HG02798 (cell line): ENCODE results near the gene OXSM.

Source experiments
- ATAC-seq: cut with Tn5 transposase; IDR thresholded peaks from one replicate; pipeline ENCODE4 v1.9.1; 2021; ENCODE audit warnings: mild to moderate bottlenecking; ENCODE audit not compliant: unreplicated experiment, poor library complexity

OXSM gene

DNA sequence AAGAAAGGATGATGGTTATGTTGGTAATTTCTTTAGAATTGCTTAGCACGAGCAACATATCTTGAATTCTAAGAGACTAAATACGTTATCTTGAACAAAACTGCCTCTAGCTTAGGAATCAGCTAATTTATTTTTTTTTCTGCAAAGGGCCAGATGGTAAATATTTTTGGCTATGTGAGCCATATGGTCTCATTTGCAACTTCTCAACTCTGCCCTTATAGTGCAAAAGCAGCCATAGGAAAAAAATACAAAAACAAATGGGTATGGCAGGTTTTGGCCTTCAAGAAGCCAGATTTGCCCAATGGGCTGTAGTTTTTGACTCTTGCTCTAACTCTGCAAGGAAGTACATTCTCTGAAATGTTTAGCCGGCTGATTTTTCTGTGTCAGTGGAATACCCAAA lies 11.9 kb downstream of the OXSM start:
- no peak for ATAC-seq

DNA sequence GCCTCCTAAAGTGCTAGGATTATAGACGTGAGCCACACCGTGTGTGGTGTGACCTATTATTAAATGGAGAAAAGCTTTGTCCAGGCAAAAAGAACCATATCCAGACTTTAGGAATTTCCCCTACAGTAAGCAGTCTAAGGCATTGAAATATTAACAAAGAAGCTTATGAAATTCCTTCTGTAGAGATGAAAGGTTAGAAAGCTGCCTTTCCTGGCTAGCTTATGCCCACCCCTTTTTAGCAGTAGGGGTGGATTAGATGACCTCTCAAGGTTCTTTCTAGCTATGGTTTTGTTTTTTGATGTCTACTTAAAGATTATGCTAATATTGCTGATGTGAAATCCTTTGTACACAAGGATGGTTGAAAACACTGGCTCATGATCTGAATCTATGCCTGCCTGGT lies 13.9 kb downstream of the OXSM start:
- ATAC-seq = no peak

DNA sequence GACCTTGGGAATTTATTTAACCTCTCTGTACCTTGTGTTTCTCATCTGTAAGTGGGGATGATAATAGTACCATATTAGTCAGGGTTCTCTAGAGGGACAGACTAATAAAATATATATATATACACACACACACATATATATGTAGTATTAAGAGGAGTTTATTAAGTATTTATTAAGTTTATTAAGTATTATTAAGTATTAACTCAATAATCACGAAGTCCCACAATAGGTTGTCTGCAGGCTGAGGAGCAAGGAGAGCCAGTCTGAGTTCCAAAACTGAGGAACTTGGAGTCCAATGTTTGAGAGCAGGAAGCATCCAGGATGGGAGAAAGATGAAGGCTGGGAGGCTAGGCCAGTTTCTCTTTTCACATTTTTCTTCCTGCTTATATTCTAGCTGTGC lies 14.8 kb downstream of the OXSM start:
- ATAC-seq = no peak

DNA sequence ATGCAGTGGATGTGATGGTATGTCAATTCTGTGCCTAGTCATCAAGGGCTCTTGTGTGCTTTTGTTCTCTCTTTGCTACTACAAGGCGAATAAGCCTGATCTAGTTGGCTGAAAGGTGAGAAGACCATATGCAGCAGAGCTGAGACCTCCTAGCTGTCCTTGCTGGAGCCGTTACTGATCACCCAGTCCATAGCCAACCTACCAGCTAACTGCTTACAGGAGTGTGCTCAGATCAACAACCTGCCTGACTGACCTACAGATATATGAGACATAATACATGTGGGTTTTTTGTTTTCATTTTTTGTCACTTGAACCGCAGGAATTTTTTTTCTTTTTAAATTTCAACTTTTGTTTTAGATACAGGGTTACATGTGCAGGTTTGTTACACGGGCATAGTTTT lies 22.8 kb downstream of the OXSM start:
- ATAC-seq = no peak

DNA sequence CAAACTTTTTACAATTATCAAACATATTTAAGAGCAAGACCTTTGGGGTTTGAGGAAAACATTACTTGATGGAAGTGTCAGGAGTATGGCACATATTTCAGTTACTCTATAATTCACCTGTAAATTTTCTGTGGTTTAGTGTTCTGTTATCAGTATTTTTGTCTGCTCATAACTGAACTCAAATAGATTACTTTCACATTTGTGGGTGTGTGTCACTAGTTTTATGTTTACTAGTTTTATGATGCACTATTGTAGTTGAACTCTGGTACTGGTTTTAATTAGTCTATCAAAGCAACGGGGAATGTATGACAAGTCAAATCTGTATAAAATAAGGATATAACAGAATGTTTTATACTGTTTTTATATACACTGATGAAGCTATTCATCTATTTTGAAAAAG lies 27.2 kb downstream of the OXSM start:
- peak; percentile 53 for ATAC-seq

DNA sequence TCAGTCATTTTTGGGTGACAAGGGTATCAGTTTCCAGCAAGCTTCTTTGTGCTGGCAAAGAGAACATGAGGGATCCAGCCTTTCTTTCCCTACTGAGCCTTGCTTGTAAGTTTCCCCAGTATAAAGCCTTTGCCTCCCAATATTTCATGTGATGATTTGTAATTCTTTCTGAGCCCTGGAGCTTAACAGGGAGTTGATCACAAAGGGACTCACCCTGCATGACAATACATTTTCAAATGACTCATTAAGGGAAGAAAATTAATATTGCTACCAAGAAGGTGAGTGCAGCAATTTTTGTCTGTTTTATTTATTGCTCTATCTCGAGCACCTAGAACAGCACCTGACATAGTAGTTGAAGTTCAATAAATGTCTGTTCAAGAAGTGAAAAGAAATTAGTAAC lies 27.7 kb downstream of the OXSM start:
- no peak for ATAC-seq

DNA sequence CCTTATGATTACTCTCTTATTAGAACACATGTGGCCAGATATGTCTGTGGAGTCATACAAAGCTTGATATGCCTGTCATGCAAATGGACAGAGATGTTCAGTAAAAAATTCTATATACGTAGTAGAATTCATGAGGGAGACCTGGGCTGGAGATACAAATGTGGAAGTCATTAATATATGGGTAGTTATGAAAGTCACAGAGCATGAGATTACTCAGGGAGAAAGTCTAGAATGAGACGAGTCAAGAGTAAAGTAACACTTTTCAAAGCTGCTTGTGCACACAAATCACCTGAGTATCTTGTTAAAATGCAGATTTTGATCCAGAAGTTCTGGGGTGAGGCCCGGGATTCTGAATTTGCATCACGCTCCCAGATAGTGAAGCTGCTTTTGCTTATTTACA lies 28.4 kb downstream of the OXSM start:
- ATAC-seq = peak; percentile 34

DNA sequence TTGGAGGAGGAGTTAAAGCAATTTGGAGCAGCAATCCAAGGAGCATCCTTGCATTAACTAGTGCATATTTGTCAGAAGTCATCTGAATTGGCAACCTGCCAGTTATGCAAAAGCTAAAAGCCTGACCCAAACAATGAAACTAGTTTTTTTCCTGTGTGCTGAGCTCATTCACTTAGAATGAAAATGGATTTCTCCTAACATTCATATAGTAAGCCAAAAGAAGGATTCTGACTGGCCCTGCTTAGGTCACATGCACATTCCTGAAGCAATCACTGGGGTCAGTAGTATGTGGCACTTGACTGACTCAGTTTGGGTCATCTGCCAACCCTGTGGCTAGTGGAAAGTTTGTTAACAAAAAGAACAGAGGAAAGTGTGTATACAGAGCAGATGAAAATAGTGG lies 30.5 kb downstream of the OXSM start:
- ATAC-seq = no peak

DNA sequence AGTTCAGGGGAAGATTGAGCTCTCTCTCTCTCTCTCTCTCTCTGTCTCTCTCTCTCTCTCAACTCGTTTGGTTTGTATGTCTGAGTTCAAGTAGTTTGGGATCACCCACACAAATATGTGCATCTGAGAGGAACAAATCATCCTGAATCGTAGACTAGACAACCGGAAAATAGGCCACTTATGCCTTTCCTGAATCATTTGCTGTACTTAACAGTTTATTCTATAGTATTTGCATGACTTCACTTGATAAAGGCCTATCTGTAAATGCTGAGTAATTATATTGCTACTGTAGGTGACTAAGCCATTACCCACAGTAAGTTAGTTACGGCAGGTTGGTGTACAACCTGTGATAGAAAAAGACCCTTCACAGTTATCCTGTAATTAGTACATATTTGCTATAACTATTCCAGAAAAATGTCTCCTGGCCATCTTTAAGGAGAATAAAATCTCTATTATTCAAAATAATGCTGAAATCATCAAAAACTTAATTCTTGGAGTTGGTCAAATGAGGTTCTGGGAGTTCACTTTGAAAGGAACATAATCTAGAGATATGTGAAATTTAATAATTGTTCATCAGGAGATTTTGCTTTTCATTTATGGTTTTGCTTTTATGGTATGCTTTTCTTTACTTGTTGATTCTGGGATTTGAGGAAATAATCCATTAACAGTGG lies 31.1 kb downstream of the OXSM start:
- ATAC-seq = no peak

DNA sequence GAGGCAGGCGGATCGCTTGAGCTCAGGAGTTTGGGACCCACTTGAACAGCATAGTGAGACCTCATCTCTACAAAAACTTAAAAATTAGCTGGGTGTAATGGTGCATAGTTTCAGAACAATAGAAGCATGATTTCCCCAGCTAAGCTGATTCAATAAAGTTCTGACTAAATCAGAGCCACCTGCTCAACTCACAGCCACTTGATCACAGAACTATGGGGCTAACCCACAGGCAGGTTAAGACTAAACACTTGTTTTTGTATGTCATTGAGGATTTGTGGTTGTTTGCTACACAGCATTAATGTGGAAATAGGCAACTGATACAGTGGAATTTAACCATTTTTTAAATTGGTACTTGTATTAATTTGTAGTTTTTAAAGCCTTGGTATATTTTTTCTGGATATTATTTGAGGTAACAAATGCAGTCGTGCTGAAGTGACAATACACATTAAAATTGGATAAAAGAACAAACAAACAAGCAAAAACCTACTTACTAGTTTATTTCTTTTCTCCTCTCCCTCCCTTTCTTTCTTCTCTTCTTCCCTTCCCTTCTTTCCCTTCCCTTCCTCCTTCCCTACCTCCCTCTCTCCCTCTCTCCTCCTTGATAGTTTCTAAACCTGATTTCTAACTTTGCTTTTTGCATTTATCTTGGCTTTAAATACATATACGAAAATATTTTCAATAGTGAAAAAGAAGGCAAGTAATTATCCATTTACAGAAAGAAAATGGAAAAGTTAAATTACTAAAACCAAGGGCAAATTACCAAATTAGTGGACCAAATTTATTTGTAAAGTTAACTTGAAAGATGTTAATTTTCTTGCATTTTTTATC lies 32.1 kb downstream of the OXSM start:
- no peak for ATAC-seq

DNA sequence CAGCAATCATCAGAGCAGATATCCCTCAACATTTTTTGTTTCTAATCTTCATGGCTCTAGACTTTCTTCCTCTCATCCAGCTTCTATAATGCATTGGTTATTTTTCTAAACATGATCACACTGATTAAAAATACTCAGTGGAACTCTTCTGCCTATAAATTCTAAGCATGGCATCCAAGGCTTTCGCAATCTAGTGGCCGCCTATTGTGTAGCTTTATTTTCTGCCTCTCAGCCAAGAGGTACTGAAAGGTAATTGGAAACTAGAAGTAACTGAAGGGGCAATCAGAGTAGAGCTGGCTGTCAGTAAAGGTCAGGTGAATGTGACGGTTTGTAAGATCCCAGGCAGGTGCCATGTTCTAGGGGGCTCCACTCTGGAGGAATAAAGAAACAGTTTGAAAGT lies 33.4 kb downstream of the OXSM start:
- ATAC-seq = no peak

DNA sequence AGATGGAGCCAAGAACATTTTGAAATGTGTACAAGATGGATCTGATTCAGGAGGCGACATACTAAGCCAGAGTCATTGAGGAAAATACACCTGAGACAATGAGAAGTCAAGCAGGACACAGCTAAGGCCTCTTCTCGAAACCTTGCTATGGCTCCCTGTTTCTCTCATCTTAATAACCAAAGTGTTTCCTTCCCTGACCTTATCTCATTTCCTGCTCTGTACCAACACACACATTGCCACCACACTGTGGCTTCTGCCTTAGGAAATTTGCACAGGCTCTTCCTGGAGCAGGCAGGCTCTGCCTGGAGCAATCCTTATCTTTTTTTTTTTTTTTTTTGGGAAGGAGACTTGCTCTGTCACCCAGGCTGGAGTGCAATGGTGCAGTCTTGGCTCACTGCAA lies 36.6 kb downstream of the OXSM start:
- no peak for ATAC-seq

DNA sequence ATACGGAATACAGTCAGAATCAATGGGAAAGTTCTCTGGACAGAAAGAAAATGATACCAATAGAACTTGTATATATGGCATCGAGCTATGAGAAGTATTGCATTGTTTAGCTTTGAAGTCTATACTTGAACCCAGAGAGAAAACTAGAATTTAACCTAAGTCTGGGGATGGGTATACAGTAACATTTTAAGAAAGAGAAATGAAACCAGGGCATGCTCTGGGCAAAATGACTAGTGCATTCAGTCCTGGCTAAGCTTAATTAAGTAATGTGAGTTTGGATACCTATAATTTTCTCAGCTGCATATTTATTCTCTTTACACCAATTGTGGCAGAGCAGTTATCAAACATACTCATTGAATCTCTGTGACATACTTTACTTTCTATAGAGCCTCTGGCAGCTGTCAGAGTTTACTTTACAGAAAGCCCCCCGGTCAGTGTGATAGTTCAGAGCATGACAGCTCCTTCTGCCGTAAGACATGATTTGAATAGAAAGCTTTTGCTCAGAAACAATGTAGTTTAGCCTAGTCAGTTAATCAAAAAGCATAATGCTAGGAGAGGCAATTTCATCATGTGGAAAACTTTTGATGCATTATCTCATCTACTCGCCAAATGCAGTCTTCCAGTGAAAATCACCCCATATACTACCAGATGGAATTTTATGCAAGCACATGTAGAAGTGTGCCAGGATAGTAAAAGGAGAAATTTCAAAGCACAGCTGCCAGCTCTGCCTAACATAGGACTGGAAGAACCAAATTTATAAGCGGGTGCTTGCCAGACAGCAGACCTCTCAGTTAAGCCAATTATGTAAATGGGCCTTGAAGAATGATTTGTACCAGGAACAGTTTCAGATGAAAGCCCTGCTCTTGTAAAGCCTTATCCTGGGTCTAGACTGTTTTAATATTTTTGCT lies 40.7 kb downstream of the OXSM start:
- no peak for ATAC-seq

DNA sequence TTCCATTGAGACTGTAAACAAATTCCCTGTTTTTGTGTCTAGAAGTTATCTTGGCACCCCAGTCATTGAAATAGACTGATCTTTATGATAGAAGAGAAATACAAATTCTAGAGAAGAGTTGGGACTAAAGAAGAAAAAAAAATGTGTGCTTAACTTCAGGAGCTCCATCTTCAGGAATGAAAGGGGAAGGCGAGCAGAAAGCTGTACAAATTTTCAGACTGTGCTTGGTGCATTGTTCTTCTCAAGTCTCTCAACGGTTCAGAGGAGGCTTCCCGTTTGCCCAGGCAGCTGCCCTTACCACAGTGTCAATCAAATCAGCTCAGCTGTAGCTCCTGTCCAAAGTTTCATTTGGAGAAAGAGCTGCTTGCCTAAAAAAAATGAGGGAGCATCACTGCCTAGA lies 41.7 kb downstream of the OXSM start:
- ATAC-seq = peak; percentile 24

DNA sequence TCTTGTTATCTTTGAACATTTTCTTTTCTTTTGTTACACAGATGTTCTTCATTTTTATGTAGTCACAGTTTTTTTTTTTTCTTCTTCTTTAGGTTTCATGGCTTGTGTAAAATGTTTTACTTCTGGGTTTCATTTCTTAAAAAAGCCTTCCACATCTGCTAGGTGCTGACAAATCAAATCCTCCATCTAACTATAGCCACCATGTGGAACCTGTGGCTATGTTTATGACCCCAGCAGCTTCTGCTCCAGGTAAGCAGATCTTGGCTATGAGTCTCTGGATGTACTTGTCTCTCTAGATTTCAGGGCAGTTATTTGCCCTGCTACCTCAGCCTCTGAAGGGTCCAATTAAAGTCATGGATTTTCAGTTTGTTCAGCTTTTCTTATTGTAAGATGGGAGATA lies 44.5 kb downstream of the OXSM start:
- ATAC-seq = peak; percentile 87

DNA sequence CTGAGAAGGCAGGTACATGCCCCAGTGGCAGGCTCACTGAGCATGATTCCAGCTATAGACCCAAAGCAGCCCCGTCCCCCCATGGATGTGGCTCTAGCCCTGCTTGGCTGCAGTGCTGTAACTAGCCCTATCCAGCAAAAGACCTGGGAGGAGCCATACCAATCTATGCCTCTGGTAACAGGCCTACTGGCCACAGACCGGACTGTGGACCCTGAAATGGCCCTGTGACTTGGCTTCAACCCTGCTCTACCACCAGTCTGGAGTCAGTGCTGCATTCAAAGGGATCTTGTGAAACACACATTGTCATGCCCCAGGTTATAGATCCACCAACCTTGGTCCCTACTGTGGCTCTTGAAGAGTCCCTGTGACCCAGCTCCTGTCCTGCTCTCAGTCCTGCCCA lies 46.7 kb downstream of the OXSM start:
- no peak for ATAC-seq

DNA sequence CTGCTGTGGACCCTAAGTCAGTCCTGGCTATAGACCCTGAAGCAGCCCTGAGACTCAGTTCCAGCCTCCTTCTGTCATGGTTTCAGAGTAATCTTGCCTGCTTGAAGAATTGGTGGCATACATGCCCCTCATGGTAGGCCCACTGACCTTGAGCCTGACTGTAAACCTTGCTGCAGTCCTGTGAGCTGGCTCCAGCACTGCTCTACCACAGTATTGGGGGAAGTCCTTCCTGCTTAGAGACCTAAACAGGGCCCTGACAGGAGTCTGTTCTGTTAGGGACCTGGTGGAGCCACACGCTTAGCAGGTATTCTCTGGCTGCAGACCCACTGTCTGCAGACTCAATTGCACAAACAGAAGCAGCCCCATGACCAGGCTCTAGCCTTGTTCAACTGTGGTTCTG lies 47.1 kb downstream of the OXSM start:
- ATAC-seq = no peak

DNA sequence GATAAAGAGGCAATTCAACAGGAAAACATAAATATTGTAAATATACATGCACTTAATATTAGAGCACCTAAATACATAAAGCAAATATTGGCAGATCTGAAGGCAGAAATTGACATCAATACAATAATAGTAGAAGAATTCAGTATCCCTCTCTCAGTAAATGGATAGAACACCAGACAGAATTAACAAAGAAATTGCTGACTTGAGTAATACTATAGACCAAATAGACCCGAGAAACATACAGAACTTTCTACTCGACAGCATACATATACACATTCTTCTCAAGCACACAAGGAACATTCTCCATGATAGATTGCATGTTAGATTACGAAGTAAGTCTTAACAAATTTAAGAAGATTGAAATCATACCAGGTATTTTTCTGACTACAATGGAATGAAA lies 50.2 kb downstream of the OXSM start:
- ATAC-seq = no peak

DNA sequence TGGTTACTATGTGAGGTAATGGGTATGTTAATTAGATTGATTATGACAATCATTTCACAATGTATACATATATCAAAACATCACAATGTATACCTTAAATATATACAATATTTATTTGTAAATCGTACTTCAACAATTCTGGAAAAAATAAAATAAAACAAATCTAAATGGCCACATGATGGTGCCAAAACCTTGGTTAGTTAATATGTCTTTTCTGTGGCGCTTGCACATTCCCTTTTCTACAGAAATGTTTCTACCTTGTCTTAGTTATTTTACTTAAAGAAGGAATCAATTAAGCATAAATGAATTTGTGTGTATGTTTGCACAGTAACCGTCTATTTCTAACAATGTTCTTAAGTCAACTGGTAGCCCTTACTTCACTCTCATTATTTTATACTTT lies 53.4 kb downstream of the OXSM start:
- no peak for ATAC-seq
